Chondrocyte (in vitro differentiated cells): Measurements from ENCODE around the gene NOC4L. TPM values are rescaled to one million over a fixed set of nuclear protein-coding genes. Genes with fewer than 3 reads are reported as not detected.
A peak's percentile ranks its signal among the peaks of the same experiment; 100 is the strongest.
"Not testable (repeated sequence)": the region's sequence is repeated elsewhere in the genome, so short reads cannot be mapped to it uniquely, and the experiment has no call there.

Experiments
- DNase-seq: peaks from one replicate; pipeline ENCODE4 v3.0.0; 2021; ENCODE audit warnings: mixed read lengths, low spot score
- H3K27ac Mint-ChIP-seq: one replicate; pipeline ENCODE4 v1.8.0; 2021; ENCODE audit warnings: mild to moderate bottlenecking, moderate library complexity, mixed read lengths; ENCODE audit not compliant: unreplicated experiment
- H3K27me3 Mint-ChIP-seq: 2 replicates; pipeline ENCODE4 v1.8.0; 2021; ENCODE audit warnings: low read depth, mixed read lengths
- H3K36me3 Mint-ChIP-seq: 2 replicates; pipeline ENCODE4 v1.8.0; 2021; ENCODE audit warnings: low read depth, mixed read lengths
- H3K4me1 Mint-ChIP-seq: 2 replicates; pipeline ENCODE4 v1.8.0; 2021; ENCODE audit warnings: low read depth, mild to moderate bottlenecking, mixed read lengths
- H3K4me3 Mint-ChIP-seq: one replicate; pipeline ENCODE4 v1.8.0; 2021; ENCODE audit warnings: mild to moderate bottlenecking, moderate library complexity, mixed read lengths; ENCODE audit not compliant: unreplicated experiment
- H3K9me3 Mint-ChIP-seq: 2 replicates; pipeline ENCODE4 v1.8.0; 2021; ENCODE audit warnings: low read depth, mixed read lengths
- CTCF ChIP-seq: fragments of 200-600 bp; sonication (generic); IDR thresholded peaks from 2 replicates; pipeline ENCODE4 v1.5.0; 2021; ENCODE audit warnings: antibody characterized with exemption, mild to moderate bottlenecking, moderate library complexity
- total RNA-seq: library from RNA; stranded (reverse); gene quantifications from 3 replicates; pipeline ENCODE4 v1.2.1, GENCODE V29; 2021

NOC4L gene
- total RNA-seq, 1 donor from 2014 or later = 16.0 TPM

DNA sequence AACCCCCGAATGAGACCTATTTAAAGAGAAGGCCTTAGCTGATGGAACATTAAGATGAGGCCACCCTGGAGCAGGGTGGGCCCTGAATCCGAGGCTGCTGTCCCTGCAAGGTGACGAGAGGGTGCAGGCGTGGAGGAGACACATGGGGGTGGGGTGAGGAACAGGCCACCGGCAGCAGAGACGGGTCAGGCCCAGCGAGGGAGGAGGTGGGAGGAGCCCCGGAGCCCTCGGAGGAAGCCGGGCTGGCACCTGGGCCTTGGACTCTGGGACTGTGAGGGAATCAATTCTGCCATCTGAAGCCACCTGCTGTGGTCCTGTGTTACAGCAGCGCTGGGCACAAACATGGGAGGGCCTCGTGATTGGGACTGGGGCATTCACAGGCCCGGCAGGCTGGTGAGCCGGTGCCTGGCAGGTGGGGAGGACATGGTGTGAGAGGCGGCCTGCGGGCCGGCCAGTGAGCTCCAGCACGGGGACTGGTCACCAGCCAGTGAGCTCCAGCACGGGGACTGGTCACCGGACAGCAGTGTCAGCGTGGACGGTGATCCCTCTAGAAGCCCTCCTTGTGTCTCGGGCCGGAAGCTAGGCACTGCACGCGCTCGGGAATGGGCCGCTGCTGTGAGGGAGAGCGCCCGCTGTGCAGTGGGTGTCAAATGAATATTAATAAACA, 46.7 kb downstream of the NOC4L start:
- Mint-ChIP-seq H3K27me3 (peaks cover 28% of the 10 kb centered on the region), H3K4me3 (no peak overlapping the region), H3K4me1 (peaks cover 4% of the 10 kb centered on the region), H3K36me3 (no peaks in the 10 kb centered on the region), H3K9me3 (peaks cover 10% of the 10 kb centered on the region), H3K27ac (no peak overlapping the region)
- DNase-seq = no peak
- TF ChIP-seq CTCF = no peak

- DNase-seq = no peak
- Mint-ChIP-seq H3K27me3 (peaks cover 25% of the 10 kb centered on the region), H3K4me1 (peaks cover 4% of the 10 kb centered on the region), H3K27ac (no peak overlapping the region), H3K36me3 (no peaks in the 10 kb centered on the region), H3K9me3 (peaks cover 10% of the 10 kb centered on the region), H3K4me3 (no peak overlapping the region)
- no peak for TF ChIP-seq CTCF
Observed at GRCh38 chr12:132191715-132192553, 47.7 kb downstream of the NOC4L start.

DNA sequence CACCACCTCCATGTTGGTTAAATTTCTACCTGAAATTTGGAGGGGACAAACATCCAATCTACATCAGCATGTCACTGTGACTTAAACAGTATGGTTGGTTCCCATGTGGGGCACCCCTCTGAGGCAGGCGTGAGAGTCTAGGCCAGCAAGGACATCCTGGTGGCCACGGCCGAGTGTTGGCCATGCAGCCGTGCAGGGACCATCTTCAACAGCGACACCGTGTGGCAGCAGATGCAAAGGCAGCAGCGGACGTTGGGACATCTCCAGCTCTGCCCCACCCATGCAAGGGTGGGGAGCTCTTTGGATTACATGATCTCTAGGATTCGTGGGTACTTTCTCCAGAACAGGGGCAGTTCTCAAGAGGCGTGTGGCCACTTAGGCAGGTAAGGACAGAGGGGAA, 49.8 kb downstream of the NOC4L start:
- TF ChIP-seq CTCF = peak; percentile 57
- Mint-ChIP-seq H3K36me3 (no peaks in the 10 kb centered on the region), H3K4me1 (peaks cover 4% of the 10 kb centered on the region), H3K27me3 (peaks cover 18% of the 10 kb centered on the region), H3K27ac (no peak overlapping the region), H3K4me3 (no peak overlapping the region), H3K9me3 (peaks cover 10% of the 10 kb centered on the region)
- DNase-seq = no peak

GRCh38 chr12:132194556-132194955, 50.3 kb downstream of the NOC4L start:
- no peak for DNase-seq
- Mint-ChIP-seq H3K27me3 (peaks cover 15% of the 10 kb centered on the region), H3K9me3 (peaks cover 10% of the 10 kb centered on the region), H3K4me1 (no peaks in the 10 kb centered on the region), H3K36me3 (no peaks in the 10 kb centered on the region), H3K27ac (no peak overlapping the region), H3K4me3 (no peak overlapping the region)
- no peak for TF ChIP-seq CTCF

DNA sequence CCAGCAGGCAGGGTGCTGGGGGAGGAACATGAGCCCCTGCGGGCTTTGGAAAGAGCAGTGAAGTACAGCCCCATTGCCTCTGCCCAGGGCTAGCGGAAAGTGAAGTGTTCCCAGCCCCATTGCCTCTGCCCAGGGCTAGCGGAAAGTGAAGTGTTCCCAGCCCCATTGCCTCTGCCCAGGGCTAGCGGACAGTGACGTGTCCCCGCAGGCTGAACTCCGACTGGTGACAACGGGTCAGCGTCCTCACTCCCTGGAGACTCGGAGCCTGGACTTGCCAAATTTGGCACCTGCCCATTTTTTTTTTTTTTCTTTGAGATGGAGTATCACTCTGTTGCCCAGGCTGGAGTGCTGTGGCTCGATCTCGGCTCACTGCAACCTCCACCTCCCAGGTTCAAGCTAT, 51.0 kb downstream of the NOC4L start:
- H3K4me1 Mint-ChIP-seq, H3K4me3 Mint-ChIP-seq, H3K36me3 Mint-ChIP-seq, DNase-seq, H3K27ac Mint-ChIP-seq: not testable (repeated sequence)
- peaks cover 20% of the 10 kb centered on the region for H3K27me3 Mint-ChIP-seq
- H3K9me3 Mint-ChIP-seq = peaks cover 10% of the 10 kb centered on the region
